HepG2 (cell line): ENCODE measurements around the gene DAD1. TPM values are rescaled to one million over a fixed set of nuclear protein-coding genes. Genes with fewer than 3 reads are reported as not detected.

Source experiments
- AGO2 ChIP-seq: fragments of 200-400 bp; formaldehyde crosslinking; optimal IDR thresholded peaks from 2 replicates; pipeline ENCODE3; 2017; ENCODE audit warnings: mild to moderate bottlenecking, low read depth, low read length, moderate library complexity
- ARID4A ChIP-seq: sonication (generic); formaldehyde crosslinking; IDR thresholded peaks from 2 replicates; pipeline ENCODE4 v1.5.0; 2020; ENCODE audit warnings: mild to moderate bottlenecking, missing genetic modification reagents, borderline replicate concordance
- FOXC1 ChIP-seq: sonication (generic); formaldehyde crosslinking; IDR thresholded peaks from 2 replicates; pipeline ENCODE4 v1.8.0; 2022; ENCODE audit warnings: mild to moderate bottlenecking, missing genetic modification reagents, borderline replicate concordance
- HDAC2 ChIP-seq: sonication (generic); formaldehyde crosslinking; IDR thresholded peaks from 2 replicates; pipeline ENCODE4 v1.4.0; 2020; ENCODE audit warnings: missing genetic modification reagents
- HMG20A ChIP-seq: IDR thresholded peaks from 2 replicates; pipeline ENCODE4 v1.6.1; 2016; ENCODE audit warnings: borderline replicate concordance
- KDM2A ChIP-seq: sonication (generic); formaldehyde crosslinking; IDR thresholded peaks from 2 replicates; pipeline ENCODE4 v1.4.0; 2020; ENCODE audit warnings: low read depth, missing genetic modification reagents, borderline replicate concordance
- KDM3A ChIP-seq: IDR thresholded peaks from 2 replicates; pipeline ENCODE4 v1.6.1; 2018; ENCODE audit warnings: low read depth, missing compliant biosample characterization
- MIER3 ChIP-seq: IDR thresholded peaks from 2 replicates; pipeline ENCODE4 v1.6.1; 2016; ENCODE audit warnings: missing compliant biosample characterization, borderline replicate concordance
- PLRG1 ChIP-seq: fragments of 450-650 bp; conservative IDR thresholded peaks from 2 replicates; pipeline ENCODE4 v1.6.1; 2016
- POLR2AphosphoS5 ChIP-seq: IDR thresholded peaks from 2 replicates; pipeline ENCODE4 v1.6.1; 2012; ENCODE audit warnings: low read depth, low read length
- PRDM10 ChIP-seq: sonication (generic); formaldehyde crosslinking; IDR thresholded peaks from 2 replicates; pipeline ENCODE4 v1.4.0; 2020; ENCODE audit warnings: low read depth, missing genetic modification reagents
- SNAPC5 ChIP-seq: sonication (generic); formaldehyde crosslinking; IDR thresholded peaks from 2 replicates; pipeline ENCODE4 v1.8.1; 2023; ENCODE audit warnings: mild to moderate bottlenecking, missing genetic modification reagents, borderline replicate concordance
- SP140L ChIP-seq: sonication (generic); formaldehyde crosslinking; IDR thresholded peaks from 2 replicates; pipeline ENCODE4 v1.4.0; 2020; ENCODE audit warnings: missing genetic modification reagents, borderline replicate concordance
- ZNF644 ChIP-seq: IDR thresholded peaks from 2 replicates; pipeline ENCODE4 v1.6.1; 2016; ENCODE audit warnings: low read depth
- polyA plus RNA-seq, 8 experiments: library from polyadenylated mRNA; depleted of rRNA in 3 of 8; stranded (reverse) in 7 of 8; unstranded in 1 of 8; fragments of >200 nt; fragmentation: Illumina TruSeq in 4 of 8; extraction: Trizol in 4 of 8; gene quantifications; 2 replicates each; pipeline versions ENCODE4 v1.2.1 to v1.2.3, GENCODE V29; 2011 to 2016; ENCODE audit warnings: low read depth in 4 of 8, missing spikeins in 1 of 8, mixed read lengths in 1 of 8; ENCODE audit not compliant: insufficient read depth in 1 of 8
- total RNA-seq, 5 experiments: library from RNA; depleted of rRNA; stranded (reverse); fragments of >200 nt; fragmentation: Illumina TruSeq; extraction: Trizol; gene quantifications; 2 replicates each; pipeline ENCODE4 v1.2.3, GENCODE V29; 2016; ENCODE audit warnings: low read depth in 1 of 5
- TF ChIP-seq, protein P1 (sequence below): sonication (generic); formaldehyde crosslinking; IDR thresholded peaks from 2 replicates; pipeline ENCODE4 v1.8.0; 2022; ENCODE audit warnings: missing genetic modification reagents, low read depth, mild to moderate bottlenecking, borderline replicate concordance
- TF ChIP-seq, protein P2 (sequence below): sonication (generic); formaldehyde crosslinking; IDR thresholded peaks from 2 replicates; pipeline ENCODE4 v1.4.0; 2020; ENCODE audit warnings: mild to moderate bottlenecking, missing genetic modification reagents

The DAD1 gene
- total and polyA plus RNA-seq, 2 of the 13 experiments (the other 11 are each of a cell fraction or from before 2014, with no cell fraction given): 558 to 626 TPM

DNA sequence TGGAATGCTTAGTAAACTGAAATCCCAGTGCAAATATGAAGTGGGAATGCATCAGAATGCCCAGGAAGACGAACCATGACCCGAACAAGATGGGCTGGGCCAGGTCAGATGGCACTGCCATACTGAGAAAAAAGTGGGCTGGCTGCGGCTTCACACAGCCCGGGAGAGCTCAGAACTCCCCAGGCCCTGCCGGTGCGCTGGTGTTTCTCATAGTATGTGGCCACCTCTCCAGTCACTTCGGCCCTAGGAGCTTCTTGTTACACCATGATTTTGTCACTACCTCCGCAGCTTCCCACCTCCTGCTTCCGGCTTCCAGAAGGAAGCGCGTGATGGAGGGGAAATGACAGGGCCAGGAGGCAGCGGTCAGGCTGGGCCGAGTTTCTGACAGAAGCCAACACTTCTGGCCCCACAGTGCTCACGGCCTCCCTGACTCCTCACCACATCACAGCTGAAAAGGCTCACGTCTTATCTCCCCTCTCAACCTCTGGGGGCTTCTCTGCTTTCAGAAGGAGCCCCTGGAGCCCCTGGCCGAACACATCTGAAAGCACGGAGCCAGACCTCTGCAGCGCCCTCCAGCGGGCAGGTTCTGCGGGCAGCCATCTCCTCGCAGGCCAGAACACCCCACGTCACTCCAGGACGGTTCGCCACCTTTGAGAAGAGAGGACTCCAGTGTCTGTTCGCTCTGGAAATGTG is 30.7 kb downstream of the DAD1 start (continued):
- no peak for TF ChIP-seq MIER3 (CRISPR knock-in tag)
- TF ChIP-seq KDM3A: no peak
- no peak for TF ChIP-seq SP140L (CRISPR knock-in tag)
- TF ChIP-seq POLR2AphosphoS5: no peak
- TF ChIP-seq HMG20A (CRISPR knock-in tag): no peak
- no peak for TF ChIP-seq PLRG1
- peak; percentile 28 for TF ChIP-seq AGO2
- TF ChIP-seq FOXC1 (CRISPR knock-in tag): no peak
- no peak for TF ChIP-seq PRDM10
- 0 out of 2 replicates have a peak, but pooled peaks have one; percentile 13 for TF ChIP-seq ARID4A (CRISPR knock-in tag)
- TF ChIP-seq, protein P1, sequence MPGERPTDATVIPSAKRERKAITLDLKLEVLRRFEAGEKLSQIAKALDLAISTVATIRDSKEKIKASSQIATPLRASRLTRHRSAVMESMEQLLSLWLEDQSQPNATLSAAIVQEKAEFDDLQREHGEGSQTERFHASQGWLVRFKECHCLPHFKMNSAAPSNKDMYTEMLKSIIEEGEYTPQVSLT: no peak
- TF ChIP-seq, protein P2, sequence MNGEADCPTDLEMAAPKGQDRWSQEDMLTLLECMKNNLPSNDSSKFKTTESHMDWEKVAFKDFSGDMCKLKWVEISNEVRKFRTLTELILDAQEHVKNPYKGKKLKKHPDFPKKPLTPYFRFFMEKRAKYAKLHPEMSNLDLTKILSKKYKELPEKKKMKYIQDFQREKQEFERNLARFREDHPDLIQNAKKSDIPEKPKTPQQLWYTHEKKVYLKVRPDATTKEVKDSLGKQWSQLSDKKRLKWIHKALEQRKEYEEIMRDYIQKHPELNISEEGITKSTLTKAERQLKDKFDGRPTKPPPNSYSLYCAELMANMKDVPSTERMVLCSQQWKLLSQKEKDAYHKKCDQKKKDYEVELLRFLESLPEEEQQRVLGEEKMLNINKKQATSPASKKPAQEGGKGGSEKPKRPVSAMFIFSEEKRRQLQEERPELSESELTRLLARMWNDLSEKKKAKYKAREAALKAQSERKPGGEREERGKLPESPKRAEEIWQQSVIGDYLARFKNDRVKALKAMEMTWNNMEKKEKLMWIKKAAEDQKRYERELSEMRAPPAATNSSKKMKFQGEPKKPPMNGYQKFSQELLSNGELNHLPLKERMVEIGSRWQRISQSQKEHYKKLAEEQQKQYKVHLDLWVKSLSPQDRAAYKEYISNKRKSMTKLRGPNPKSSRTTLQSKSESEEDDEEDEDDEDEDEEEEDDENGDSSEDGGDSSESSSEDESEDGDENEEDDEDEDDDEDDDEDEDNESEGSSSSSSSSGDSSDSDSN (CRISPR knock-in tag): no peak
- peak; percentile 41; the same call in 1 of the 2 replicates for TF ChIP-seq KDM2A (CRISPR knock-in tag)
- TF ChIP-seq ZNF644: no peak
- no peak for TF ChIP-seq SNAPC5 (CRISPR knock-in tag)
- no peak for TF ChIP-seq HDAC2
